ENCODE data around the gene CRTC1. TPM values are rescaled to one million over a fixed set of nuclear protein-coding genes. Genes with fewer than 3 reads are reported as not detected.

The CRTC1 gene
- total and polyA plus RNA-seq, 9 of the 15 experiments (the other 6 are each of a cell fraction or from before 2014, with no cell fraction given) = 0.25 to 3.8 (median 1.2) TPM; not detected in 2

GRCh38 chr19:18683109-18683957 is at the start of gene CRTC1 (continued):
- TF ChIP-seq SMAD3 (CRISPR knock-in tag; conservative IDR thresholded peaks at IDR 0.05) = peak; percentile 5; the same call in 1 of the 2 replicates
- TF ChIP-seq VEZF1 (CRISPR knock-in tag; IDR thresholded peaks at IDR 0.05) = peak; percentile 99
- peak; percentile 94 for TF ChIP-seq BCOR (IDR thresholded peaks at IDR 0.05)
- no peak for TF ChIP-seq HMBOX1 (IDR thresholded peaks at IDR 0.05)
- TF ChIP-seq NFRKB (IDR thresholded peaks at IDR 0.05; ENCODE audit: low read depth) = peak; percentile 44; the same call in 1 of the 2 replicates
- peak; percentile 84 for TF ChIP-seq PRDM10 (IDR thresholded peaks at IDR 0.05; ENCODE audit: partially characterized antibody)
- TF ChIP-seq REST (IDR thresholded peaks at IDR 0.05; ENCODE audit: borderline replicate concordance) = peak; percentile 97
- peak; percentile 96 for TF ChIP-seq REST (CRISPR knock-in tag; IDR thresholded peaks at IDR 0.05; ENCODE audit: low read depth)
- peak; percentile 9 to 17 (median 13); a peak in 1 of 6 replicates for TF ChIP-seq CTCF (IDR thresholded peaks at IDR 0.05 in 2 of 3, conservative IDR thresholded peaks at IDR 0.05 in 1 of 3; ENCODE audit: insufficient read depth in 2 of 3, low read depth in 1 of 3, low read length in 3 of 3)
- TF ChIP-seq TARDBP (IDR thresholded peaks at IDR 0.05) = 0 out of 2 replicates have a peak, but pooled peaks have one; percentile 36

Measured in K562 (cell line).